A673 (cell line): ENCODE results near the gene GRK1. TPM values are rescaled to one million over a fixed set of nuclear protein-coding genes. Genes with fewer than 3 reads are reported as not detected.

Source experiments
- BruUV-seq: library from RNA; stranded (reverse); fragments of 400-500 nt; replicated peaks from 2 replicates; lab custom pipeline; 2021; lab: Mats Ljungman, UMichigan
- CTCF ChIA-PET: fragments of 300-600 bp; sonication (Branson Sonifier 250); formaldehyde crosslinking; loops from one replicate; lab custom pipeline; 2022; ENCODE audit warnings: antibody characterized with exemption; lab: Charles Lee
- POLR2A ChIA-PET: fragments of 300-600 bp; sonication (Branson Sonifier 250); formaldehyde crosslinking; loops from one replicate; lab custom pipeline; 2022; ENCODE audit warnings: antibody characterized with exemption; ENCODE audit not compliant: low non-redundant PET; lab: Charles Lee
- DNase-seq: peaks from one replicate; pipeline ENCODE4 v3.0.0-alpha.2; 2015; ENCODE audit warnings: low spot score
- H3K27ac ChIP-seq: fragments of 200-600 bp; sonication (generic); 2 replicates; pipeline ENCODE4 v1.5.1; 2016; ENCODE audit warnings: mixed run types, low read depth, mild to moderate bottlenecking, mixed read lengths, antibody characterized with exemption, low read length; ENCODE audit not compliant: poor library complexity, severe bottlenecking
- H3K27me3 ChIP-seq: fragments of 200-600 bp; sonication (generic); replicated peaks from 2 replicates; pipeline ENCODE4 v1.6.1; 2017; ENCODE audit warnings: mixed run types, low read depth, mild to moderate bottlenecking, mixed read lengths, antibody characterized with exemption, low read length; ENCODE audit not compliant: insufficient read depth, poor library complexity
- H3K36me3 ChIP-seq: fragments of 200-600 bp; sonication (generic); 2 replicates; pipeline ENCODE4 v1.6.1; 2016; ENCODE audit warnings: mixed run types, mild to moderate bottlenecking, mixed read lengths, antibody characterized with exemption, low read length; ENCODE audit not compliant: insufficient read depth, poor library complexity, severe bottlenecking
- H3K4me1 ChIP-seq: fragments of 200-600 bp; sonication (generic); 2 replicates; pipeline ENCODE4 v1.6.1; 2017; ENCODE audit warnings: mixed run types, mild to moderate bottlenecking, mixed read lengths, antibody characterized with exemption, low read length; ENCODE audit not compliant: insufficient read depth, poor library complexity, severe bottlenecking
- H3K4me3 ChIP-seq: fragments of 200-600 bp; sonication (generic); 2 replicates; pipeline ENCODE4 v1.5.1; 2016; ENCODE audit warnings: low read depth, mixed run types, mild to moderate bottlenecking, mixed read lengths, low read length; ENCODE audit not compliant: poor library complexity, severe bottlenecking
- H3K9me3 ChIP-seq: fragments of 200-600 bp; sonication (generic); 2 replicates; pipeline ENCODE4 v1.6.1; 2016; ENCODE audit warnings: mixed run types, low read depth, mild to moderate bottlenecking, mixed read lengths, antibody characterized with exemption, low read length; ENCODE audit not compliant: poor library complexity, severe bottlenecking
- CTCF ChIP-seq: fragments of 300-800, 200-600 bp; sonication (generic); conservative IDR thresholded peaks from 2 replicates; pipeline ENCODE4 v1.5.1; 2017; ENCODE audit warnings: low read depth, mild to moderate bottlenecking, antibody characterized with exemption, low read length, moderate library complexity, mixed read lengths
- EZH2 ChIP-seq: fragments of 200-600 bp; sonication (generic); IDR thresholded peaks from 2 replicates; pipeline ENCODE4 v1.6.1; 2017; ENCODE audit warnings: borderline replicate concordance, low read depth, mild to moderate bottlenecking, mixed read lengths, antibody characterized with exemption, low read length; ENCODE audit not compliant: poor library complexity, severe bottlenecking
- intact Hi-C: fragments of 100-400 bp; cut with micrococcal nuclease; formaldehyde crosslinking; loops from one replicate; pipeline ENCODE4 v1.10.0; 2022; ENCODE audit not compliant: unreplicated experiment
- total RNA-seq: library from RNA; stranded (reverse); gene quantifications from 2 replicates; pipeline ENCODE4 v1.2.3, GENCODE V29; 2021

GRK1 gene
- total RNA-seq, 1 experiment from 2014 or later = not detected

DNA sequence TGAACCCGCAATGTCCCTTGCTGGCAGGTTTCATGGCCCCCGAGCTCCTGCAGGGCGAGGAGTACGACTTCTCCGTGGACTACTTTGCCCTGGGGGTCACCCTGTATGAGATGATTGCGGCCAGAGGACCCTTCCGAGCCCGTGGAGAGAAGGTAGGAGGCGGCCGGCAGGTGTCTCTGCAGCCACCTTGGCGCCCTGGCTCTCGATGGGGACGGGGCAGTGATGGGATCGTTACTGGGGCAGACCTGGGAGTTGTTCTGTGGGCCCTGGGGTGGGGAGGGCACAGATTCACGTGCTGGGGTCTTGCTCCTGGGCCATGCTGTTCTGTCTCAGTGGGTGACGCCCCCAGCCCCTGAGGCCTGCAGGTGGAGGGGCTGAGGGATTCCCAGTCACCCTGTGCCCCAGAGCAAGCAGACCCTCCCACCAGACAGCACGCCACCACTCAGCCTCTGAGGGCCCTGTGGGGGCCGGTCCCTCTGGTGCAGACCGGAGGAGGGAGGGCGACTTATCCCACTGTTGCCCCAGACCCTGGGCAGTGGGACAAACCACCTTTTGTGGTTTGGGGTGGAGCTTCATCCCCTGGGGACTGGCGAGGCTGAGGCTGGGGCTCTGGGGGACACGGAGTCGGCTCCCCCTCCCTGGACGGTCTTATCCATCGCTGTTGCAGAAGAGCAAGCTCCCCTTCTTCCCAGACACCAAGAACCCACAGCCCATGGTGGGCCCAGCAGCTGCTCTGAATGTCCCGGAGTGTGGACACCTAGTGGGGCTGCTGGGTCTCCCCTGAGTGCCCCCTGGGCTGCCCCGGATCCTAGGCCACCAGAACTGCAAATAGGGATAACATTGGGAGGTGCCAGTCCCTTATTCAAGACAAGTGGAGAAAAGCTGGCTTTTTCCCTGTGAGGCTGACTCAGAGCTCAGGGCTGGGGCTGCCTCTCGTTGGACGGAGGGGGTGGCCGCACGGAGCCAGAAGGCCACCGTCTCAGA is 64.5 kb downstream of the GRK1 start:
- H3K36me3 ChIP-seq = no peaks in the 10 kb centered on the region
- no peak overlapping the region for H3K27ac ChIP-seq
- intact Hi-C loops = no loop called here
- H3K4me3 ChIP-seq = no peak overlapping the region
- no peaks in the 10 kb centered on the region for H3K9me3 ChIP-seq
- ChIA-PET POLR2A (no interaction called here), CTCF (no interaction called here)
- H3K4me1 ChIP-seq = no peaks in the 10 kb centered on the region
- TF ChIP-seq EZH2 (no peak), CTCF (no peak)
- H3K27me3 ChIP-seq = peaks cover 24% of the 10 kb centered on the region
- BruUV-seq = no TSS peak
- DNase-seq = no peak

- DNase-seq = no peak
Observed at GRCh38 chr13:113732176-113732960, 65.3 kb downstream of the GRK1 start.

More at GRCh38 chr13:113732176-113732960, 65.3 kb downstream of the GRK1 start:
- Histone ChIP-seq H3K27me3 (peaks cover 24% of the 10 kb centered on the region), H3K9me3 (no peaks in the 10 kb centered on the region), H3K27ac (no peak overlapping the region), H3K4me3 (no peak overlapping the region), H3K36me3 (no peaks in the 10 kb centered on the region), H3K4me1 (no peaks in the 10 kb centered on the region)
- no peak for TF ChIP-seq EZH2
- TF ChIP-seq CTCF = no peak
- BruUV-seq = no TSS peak
- intact Hi-C loops = no loop called here
- POLR2A ChIA-PET = no interaction called here
- CTCF ChIA-PET = no interaction called here
